Chondrocyte (in vitro differentiated cells): Measurements from ENCODE around the gene ATAD3A. TPM values are rescaled to one million over a fixed set of nuclear protein-coding genes. Genes with fewer than 3 reads are reported as not detected.

Source experiments
- DNase-seq: peaks from one replicate; pipeline ENCODE4 v3.0.0; 2021; ENCODE audit warnings: mixed read lengths, low spot score
- H3K27ac Mint-ChIP-seq: one replicate; pipeline ENCODE4 v1.8.0; 2021; ENCODE audit warnings: mild to moderate bottlenecking, moderate library complexity, mixed read lengths; ENCODE audit not compliant: unreplicated experiment
- H3K27me3 Mint-ChIP-seq: 2 replicates; pipeline ENCODE4 v1.8.0; 2021; ENCODE audit warnings: low read depth, mixed read lengths
- H3K36me3 Mint-ChIP-seq: 2 replicates; pipeline ENCODE4 v1.8.0; 2021; ENCODE audit warnings: low read depth, mixed read lengths
- H3K4me1 Mint-ChIP-seq: 2 replicates; pipeline ENCODE4 v1.8.0; 2021; ENCODE audit warnings: low read depth, mild to moderate bottlenecking, mixed read lengths
- H3K4me3 Mint-ChIP-seq: one replicate; pipeline ENCODE4 v1.8.0; 2021; ENCODE audit warnings: mild to moderate bottlenecking, moderate library complexity, mixed read lengths; ENCODE audit not compliant: unreplicated experiment
- H3K9me3 Mint-ChIP-seq: 2 replicates; pipeline ENCODE4 v1.8.0; 2021; ENCODE audit warnings: low read depth, mixed read lengths
- total RNA-seq: library from RNA; stranded (reverse); gene quantifications from 3 replicates; pipeline ENCODE4 v1.2.1, GENCODE V29; 2021
- TF ChIP-seq, protein P1 (sequence below): fragments of 200-600 bp; sonication (generic); IDR thresholded peaks from 2 replicates; pipeline ENCODE4 v1.5.0; 2021; ENCODE audit warnings: antibody characterized with exemption, mild to moderate bottlenecking, moderate library complexity

ATAD3A gene
- total RNA-seq, 1 donor from 2014 or later: 34.6 TPM

GRCh38 chr1:1544544-1544943 is 32.6 kb downstream of the ATAD3A start:
- Mint-ChIP-seq H3K9me3 (no peaks in the 10 kb centered on the region), H3K27ac (no peak overlapping the region), H3K27me3 (no peaks in the 10 kb centered on the region), H3K4me1 (no peaks in the 10 kb centered on the region), H3K4me3 (no peak overlapping the region), H3K36me3 (peaks cover 5% of the 10 kb centered on the region)
- no peak for DNase-seq
- TF ChIP-seq, protein P1, sequence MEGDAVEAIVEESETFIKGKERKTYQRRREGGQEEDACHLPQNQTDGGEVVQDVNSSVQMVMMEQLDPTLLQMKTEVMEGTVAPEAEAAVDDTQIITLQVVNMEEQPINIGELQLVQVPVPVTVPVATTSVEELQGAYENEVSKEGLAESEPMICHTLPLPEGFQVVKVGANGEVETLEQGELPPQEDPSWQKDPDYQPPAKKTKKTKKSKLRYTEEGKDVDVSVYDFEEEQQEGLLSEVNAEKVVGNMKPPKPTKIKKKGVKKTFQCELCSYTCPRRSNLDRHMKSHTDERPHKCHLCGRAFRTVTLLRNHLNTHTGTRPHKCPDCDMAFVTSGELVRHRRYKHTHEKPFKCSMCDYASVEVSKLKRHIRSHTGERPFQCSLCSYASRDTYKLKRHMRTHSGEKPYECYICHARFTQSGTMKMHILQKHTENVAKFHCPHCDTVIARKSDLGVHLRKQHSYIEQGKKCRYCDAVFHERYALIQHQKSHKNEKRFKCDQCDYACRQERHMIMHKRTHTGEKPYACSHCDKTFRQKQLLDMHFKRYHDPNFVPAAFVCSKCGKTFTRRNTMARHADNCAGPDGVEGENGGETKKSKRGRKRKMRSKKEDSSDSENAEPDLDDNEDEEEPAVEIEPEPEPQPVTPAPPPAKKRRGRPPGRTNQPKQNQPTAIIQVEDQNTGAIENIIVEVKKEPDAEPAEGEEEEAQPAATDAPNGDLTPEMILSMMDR: no peak

DNA sequence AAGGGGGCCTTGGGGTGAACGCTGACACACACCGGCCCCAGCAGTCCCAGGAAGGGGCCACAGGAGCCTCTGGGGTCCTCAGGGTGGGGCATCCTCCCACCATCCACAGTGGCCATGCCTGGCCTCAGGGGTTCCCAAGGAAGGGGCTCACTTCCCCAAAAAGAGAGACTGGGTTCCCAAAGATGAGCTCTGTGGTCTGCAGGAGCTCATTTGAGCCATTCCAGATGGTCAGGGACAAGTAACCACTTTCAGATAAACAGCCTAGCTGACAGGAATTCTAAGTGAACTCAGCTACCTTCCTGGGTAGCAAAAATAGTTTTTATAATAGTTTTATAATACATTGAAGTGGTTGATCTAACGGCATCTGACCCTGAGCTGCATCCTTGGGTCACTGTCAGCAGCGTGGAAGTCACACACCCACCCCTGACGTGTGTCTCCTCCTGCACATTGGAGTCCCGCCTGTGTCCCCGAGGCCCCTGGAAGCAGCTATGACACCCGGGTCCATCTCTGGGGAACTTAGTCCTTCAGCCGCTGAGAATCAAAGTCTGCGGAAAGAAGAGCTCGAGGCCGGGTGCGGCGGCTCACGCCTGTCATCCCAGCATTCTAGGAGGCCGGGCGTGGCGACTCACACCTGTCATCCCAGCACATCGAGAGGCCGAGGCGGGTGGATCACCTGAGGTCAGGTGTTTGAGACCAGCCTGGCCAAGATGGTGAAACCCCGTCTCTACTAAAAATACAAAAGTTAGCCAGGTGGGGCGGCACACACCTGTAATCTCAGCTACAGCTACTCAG is 34.2 kb downstream of the ATAD3A start:
- H3K9me3 Mint-ChIP-seq: no peaks in the 10 kb centered on the region

DNA sequence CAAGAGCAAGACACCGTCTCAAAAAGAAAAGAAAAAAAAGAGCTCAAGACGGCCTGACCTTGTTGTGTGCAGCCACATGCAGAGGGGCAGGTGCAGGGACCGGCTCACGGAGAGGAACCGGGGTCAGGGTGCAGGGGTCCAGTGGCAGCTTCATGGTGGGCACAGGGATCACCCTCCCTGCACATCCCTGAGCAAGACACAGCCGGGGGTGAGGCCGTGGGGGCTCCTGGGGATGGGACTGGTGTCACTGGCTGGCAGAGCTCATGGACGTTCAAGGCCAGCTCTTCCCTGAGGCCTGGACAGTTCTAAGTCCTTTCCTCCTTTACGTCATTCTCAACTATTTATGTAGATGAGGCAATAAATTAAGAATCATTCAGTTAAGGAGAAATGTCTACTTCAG is 35.0 kb downstream of the ATAD3A start:
- Mint-ChIP-seq H3K4me1 (peaks cover 15% of the 10 kb centered on the region), H3K4me3 (no peak overlapping the region), H3K27ac (no peak overlapping the region), H3K27me3 (no peaks in the 10 kb centered on the region), H3K9me3 (no peaks in the 10 kb centered on the region), H3K36me3 (no peaks in the 10 kb centered on the region)
- DNase-seq: no peak
- TF ChIP-seq, protein P1: no peak

More for the DNA sequence above, 34.2 kb downstream of the ATAD3A start:
- peaks cover 6% of the 10 kb centered on the region for H3K4me1 Mint-ChIP-seq
- H3K4me3 Mint-ChIP-seq: no peak overlapping the region
- H3K27me3 Mint-ChIP-seq: no peaks in the 10 kb centered on the region
- H3K27ac Mint-ChIP-seq: no peak overlapping the region
- no peak for DNase-seq
- TF ChIP-seq, protein P1: no peak
- peaks cover 5% of the 10 kb centered on the region for H3K36me3 Mint-ChIP-seq

- Mint-ChIP-seq H3K36me3 (no peaks in the 10 kb centered on the region), H3K9me3 (no peaks in the 10 kb centered on the region), H3K27me3 (no peaks in the 10 kb centered on the region), H3K27ac (peak overlapping the region; percentile 41), H3K4me3 (no peak overlapping the region), H3K4me1 (peaks cover 15% of the 10 kb centered on the region)
- TF ChIP-seq, protein P1: no peak
- DNase-seq: no peak
Observed at GRCh38 chr1:1547476-1547875, 35.5 kb downstream of the ATAD3A start.

- no peak overlapping the region for H3K4me3 Mint-ChIP-seq
- no peak for DNase-seq
- peaks cover 15% of the 10 kb centered on the region for H3K4me1 Mint-ChIP-seq
- no peaks in the 10 kb centered on the region for H3K9me3 Mint-ChIP-seq
- no peaks in the 10 kb centered on the region for H3K27me3 Mint-ChIP-seq
- TF ChIP-seq, protein P1: no peak
- no peaks in the 10 kb centered on the region for H3K36me3 Mint-ChIP-seq
- H3K27ac Mint-ChIP-seq: no peak overlapping the region
Observed at GRCh38 chr1:1548591-1548990, 36.6 kb downstream of the ATAD3A start.
